Measurements from ENCODE around the gene CDKAL1.

CDKAL1 gene

DNA sequence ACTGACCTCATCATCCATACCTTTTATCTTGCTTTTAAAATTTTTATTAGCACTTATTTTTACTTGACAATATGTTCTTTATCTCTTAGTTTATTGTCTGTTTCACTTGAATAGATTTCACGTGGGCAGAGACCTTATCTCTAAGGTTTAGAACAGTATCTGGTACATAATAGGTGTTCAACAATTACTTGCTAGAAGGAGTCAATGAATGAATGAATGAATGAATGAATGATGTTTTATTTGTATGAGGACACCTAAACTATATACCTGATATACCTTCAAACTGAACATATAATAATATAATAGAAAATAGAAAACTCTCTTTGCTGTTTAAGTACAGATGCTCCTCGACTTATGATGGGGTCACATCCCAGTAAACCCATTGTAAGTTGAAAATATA, 412.6 kb downstream of the CDKAL1 start:
- no peak for DNase-seq (ENCODE audit: low spot score)
- Histone ChIP-seq H3K27ac (no peak overlapping the region), H3K4me3 (no peak overlapping the region)
- TF ChIP-seq CTCF (IDR thresholded peaks at IDR 0.05), result no peak

DNA sequence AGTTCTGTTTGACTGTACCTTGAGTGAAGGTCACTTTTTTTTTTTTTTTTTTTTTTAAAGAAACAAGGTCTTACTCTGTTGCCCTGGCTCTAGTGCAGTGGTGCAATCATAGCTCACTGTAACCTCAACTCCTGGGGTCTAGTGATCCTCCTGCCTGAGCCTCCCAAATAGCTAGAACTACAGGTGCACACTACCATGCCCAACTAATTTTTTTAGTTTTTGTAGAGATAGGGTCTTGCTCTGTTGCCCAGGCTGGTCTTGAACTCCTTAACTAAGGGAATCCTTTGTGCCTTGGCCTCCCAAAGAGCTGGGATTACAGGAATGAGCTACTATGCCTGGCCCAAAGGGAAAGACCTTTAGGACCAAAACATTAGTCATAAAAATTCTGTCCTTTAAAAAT, 413.7 kb downstream of the CDKAL1 start:
- H3K27ac ChIP-seq, result no peak overlapping the region
- no peak overlapping the region for H3K4me3 ChIP-seq
- no peak for TF ChIP-seq CTCF (IDR thresholded peaks at IDR 0.05)
- no peak for DNase-seq (ENCODE audit: low spot score)

DNA sequence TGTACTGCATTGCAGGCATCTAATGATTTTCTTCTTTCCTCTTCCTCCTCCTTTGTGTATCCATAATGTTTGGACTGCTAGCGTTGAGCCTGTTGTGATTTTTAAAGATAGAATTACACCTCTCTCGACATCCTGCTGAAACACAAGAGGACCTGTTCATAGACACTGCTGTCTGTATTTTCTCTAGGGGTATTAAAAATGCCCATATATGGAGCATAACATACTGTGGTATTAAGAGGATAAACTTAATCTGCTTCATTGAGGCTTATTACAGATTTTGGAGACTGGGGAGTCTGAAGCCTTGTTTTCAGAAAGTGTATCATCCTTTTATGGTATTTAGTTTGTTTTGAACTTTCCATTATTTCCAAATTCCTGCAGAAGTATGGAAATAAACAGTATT, 414.3 kb downstream of the CDKAL1 start:
- no peak overlapping the region for H3K27ac ChIP-seq
- peak; percentile 12 for TF ChIP-seq CTCF (IDR thresholded peaks at IDR 0.05)

DNA sequence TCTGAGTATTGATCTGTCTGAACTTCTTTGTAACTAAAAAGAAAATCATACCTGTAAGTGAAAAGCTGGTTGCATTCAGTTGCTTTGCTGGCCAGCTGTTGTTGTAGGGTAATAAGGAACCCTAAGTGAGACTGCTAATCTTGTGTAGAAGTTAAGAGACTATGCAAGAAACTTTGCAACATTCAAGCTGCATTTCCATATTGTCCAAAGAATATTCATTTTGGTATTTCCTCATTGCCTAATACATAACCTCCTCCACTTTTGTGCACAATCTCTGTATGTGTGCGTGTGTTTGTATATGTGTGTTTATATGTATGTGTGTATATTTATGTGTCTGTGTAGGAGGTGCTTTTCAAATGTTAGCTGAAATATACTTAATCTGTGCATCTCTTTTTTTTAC, 414.9 kb downstream of the CDKAL1 start:
- Histone ChIP-seq H3K27ac (no peak overlapping the region), H3K4me3 (no peak overlapping the region)
- no peak for TF ChIP-seq CTCF (IDR thresholded peaks at IDR 0.05)
- no peak for DNase-seq (ENCODE audit: low spot score)

More for the DNA sequence above, 414.3 kb downstream of the CDKAL1 start:
- DNase-seq (ENCODE audit: low spot score), result no peak
- H3K4me3 ChIP-seq, result no peak overlapping the region

DNA sequence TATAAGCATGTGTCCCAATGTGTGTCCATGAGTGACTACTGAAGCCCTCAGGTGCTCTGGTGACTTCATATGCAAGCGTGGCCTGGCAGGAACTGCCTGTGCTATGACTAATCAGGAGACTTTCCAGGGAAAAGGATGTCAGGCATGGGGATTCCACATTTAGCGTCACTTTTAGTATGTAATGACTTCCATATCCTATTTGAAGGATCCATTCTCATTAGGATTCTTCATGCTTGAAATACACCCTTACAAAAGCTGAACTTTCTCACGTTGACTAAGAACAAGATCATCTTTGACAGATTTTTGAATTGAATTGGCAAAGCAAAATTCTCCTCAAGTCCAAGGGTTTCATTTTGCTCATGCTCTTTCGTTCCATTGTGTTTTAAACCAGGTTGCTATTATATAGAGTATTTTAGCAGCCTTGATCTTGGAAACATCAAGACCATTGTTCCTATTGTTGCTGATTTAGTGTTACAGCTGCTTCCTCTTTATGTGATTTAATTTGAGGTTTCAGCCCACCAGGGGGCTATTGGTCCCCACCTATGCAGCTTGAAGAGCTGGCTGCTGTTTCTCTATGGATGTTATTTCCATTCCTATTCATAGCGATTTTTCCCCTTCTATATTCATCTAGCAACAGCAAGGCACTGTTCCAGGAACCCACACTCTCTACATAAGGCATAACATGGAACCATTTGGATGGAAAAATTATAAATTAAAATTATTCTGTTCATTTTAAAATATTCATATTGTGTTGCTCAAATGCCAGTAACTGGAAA, 418.6 kb downstream of the CDKAL1 start:
- no peak overlapping the region for H3K4me3 ChIP-seq
- TF ChIP-seq CTCF (IDR thresholded peaks at IDR 0.05), result no peak
- DNase-seq (ENCODE audit: low spot score), result no peak
- no peak overlapping the region for H3K27ac ChIP-seq

GRCh38 chr6:20954315-20954714, 420.1 kb downstream of the CDKAL1 start:
- no peak for DNase-seq (ENCODE audit: low spot score)
- Histone ChIP-seq H3K27ac (no peak overlapping the region), H3K4me3 (no peak overlapping the region)
- TF ChIP-seq CTCF (IDR thresholded peaks at IDR 0.05), result no peak

DNA sequence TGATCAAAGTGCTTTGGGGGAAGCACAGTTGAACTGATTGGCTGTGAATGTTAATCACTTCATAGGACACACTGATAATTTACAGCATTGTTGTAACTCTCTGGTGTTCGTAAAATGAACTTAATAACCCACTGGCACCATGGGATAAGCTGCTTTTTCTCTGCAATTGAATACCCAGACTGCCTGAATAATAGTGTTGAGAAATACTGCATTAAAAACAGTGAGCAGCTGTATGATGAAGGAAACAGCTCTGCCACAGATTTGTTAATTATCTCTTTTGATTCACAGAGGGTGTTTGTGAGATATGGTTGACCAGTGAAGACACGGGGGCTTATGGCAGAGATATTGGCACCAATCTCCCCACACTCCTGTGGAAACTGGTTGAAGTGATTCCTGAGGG, 420.9 kb downstream of the CDKAL1 start:
- no peak for DNase-seq (ENCODE audit: low spot score)
- TF ChIP-seq CTCF (IDR thresholded peaks at IDR 0.05), result no peak
- H3K4me3 ChIP-seq, result no peak overlapping the region
- no peak overlapping the region for H3K27ac ChIP-seq

All from coronary artery (tissue), 2 donors.